Body of pancreas (tissue), 4 donors: ENCODE measurements around the gene TAS2R50. TPM values are rescaled to one million over a fixed set of nuclear protein-coding genes. Genes with fewer than 3 reads are reported as not detected.

ENCODE experiments used
- ATAC-seq: fragments of 150-250 bp; one replicate; pipeline ENCODE4 v1.9.1; 2016
- DNase-seq, 4 donors: peaks; one replicate each; pipeline ENCODE4 v3.0.0-alpha.2; 2019
- H3K27ac ChIP-seq, 4 donors: fragments of 200-600 bp; sonication (generic); 1 replicate in 3 of 4; 2 replicates in 1 of 4; pipeline versions ENCODE4 v1.5.1 to v1.6.1; 2016 to 2019; ENCODE audit warnings: mild to moderate bottlenecking in 1 of 4, mixed read lengths in 1 of 4, moderate library complexity in 1 of 4
- H3K27me3 ChIP-seq, 2 donors: fragments of 200-600 bp; sonication (generic); one replicate each; pipeline ENCODE4 v1.6.0; 2016; ENCODE audit warnings: mild to moderate bottlenecking in 1 of 2
- H3K36me3 ChIP-seq, 2 donors: fragments of 200-600 bp; sonication (generic); replicated peaks in 1 of 2; 2 replicates each; pipeline ENCODE4 v1.5.1; 2016; ENCODE audit warnings: low read depth in 2 of 2; ENCODE audit not compliant: insufficient read depth in 1 of 2
- H3K4me1 ChIP-seq: fragments of 200-600 bp; sonication (generic); one replicate; pipeline ENCODE4 v1.6.0; 2016
- H3K4me3 ChIP-seq, 2 donors: fragments of 200-600 bp; sonication (generic); 1 replicate in 1 of 2; 2 replicates in 1 of 2; pipeline ENCODE4 v1.5.1; 2016 to 2019
- H3K9me3 ChIP-seq, 3 donors: fragments of 200-600 bp; sonication (generic); 1 replicate in 2 of 3; 2 replicates in 1 of 3; pipeline ENCODE4 v1.5.1; 2016
- POLR2A ChIP-seq, 3 donors: fragments of 450-650 bp; IDR thresholded peaks; one replicate each; pipeline ENCODE4 v1.6.1; 2016; ENCODE audit warnings: antibody characterized with exemption in 3 of 3, mild to moderate bottlenecking in 2 of 3
- whole genome bisulfite sequencing, 2 donors: methylation state at CpG; one replicate each; pipeline ENCODE4 v1.1.5; 2017; 5-methylcytosine and 5-hydroxymethylcytosine counted together
- intact Hi-C: fragments of 100-400 bp; cut with DNase I; formaldehyde crosslinking; loops from one replicate; pipeline ENCODE4 v1.15.1; 2023
- total RNA-seq, 2 donors: library from RNA; depleted of rRNA; stranded (reverse); fragments of >200 nt; gene quantifications; one replicate each; pipeline ENCODE4 v1.1.0, GENCODE V29; 2016
- TF ChIP-seq, protein P1 (sequence below), 7 experiments: fragments of 450-650 bp in 4 of 7; fragments of 200-600 bp in 3 of 7; sonication (generic) in 3 of 7; IDR thresholded peaks; one replicate each; pipeline ENCODE4 v1.5.1; 2016 to 2019; ENCODE audit warnings: antibody characterized with exemption in 7 of 7

Gene TAS2R50
- total RNA-seq, 2 donors from 2014 or later = 3.1 to 3.3 TPM

DNA sequence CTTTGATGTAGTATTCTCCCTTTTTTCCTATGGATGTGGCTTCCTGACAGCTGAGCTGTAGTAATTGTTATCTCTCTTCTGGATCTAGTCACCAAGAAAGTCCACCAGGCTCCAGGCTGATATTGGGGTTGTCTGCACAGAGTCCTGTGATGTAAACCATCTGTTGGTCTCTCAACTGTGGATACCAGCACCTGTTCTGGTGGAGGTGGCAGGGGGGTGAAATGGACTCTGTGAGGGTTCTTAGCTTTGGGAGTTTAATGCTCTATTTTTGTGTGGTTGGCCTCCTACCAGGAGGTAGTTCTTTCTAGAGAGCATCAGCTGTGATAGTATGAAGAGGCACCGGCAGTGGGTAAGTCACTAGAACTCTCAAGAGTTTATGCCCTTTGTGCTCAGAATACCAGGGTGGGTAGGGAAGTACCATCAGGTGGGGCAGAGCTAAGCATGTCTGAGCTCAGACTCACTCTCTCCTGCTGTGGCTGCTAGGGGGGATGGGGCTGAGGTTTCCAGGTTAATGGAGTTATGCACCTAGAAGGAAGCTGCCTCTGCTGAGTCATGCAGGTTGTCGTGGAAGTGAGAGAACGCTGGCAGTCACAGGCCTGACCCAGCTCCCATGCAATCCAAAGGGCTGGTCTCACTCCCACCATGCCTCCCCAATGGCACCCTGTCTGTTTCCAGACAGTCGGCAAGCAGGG lies 44.6 kb downstream of the TAS2R50 start:
- Histone ChIP-seq H3K36me3 (no peaks in the 10 kb centered on the region), H3K4me1 (no peaks in the 10 kb centered on the region), H3K27ac (no peak overlapping the region), H3K9me3 (no peaks in the 10 kb centered on the region), H3K27me3 (no peaks in the 10 kb centered on the region), H3K4me3 (no peak overlapping the region)
- peak in 1 of 4 donors; percentile 4 for DNase-seq
- intact Hi-C loops = no loop called here
- TF ChIP-seq POLR2A (IDR thresholded peaks at IDR 0.05) = no peak
- TF ChIP-seq, protein P1, sequence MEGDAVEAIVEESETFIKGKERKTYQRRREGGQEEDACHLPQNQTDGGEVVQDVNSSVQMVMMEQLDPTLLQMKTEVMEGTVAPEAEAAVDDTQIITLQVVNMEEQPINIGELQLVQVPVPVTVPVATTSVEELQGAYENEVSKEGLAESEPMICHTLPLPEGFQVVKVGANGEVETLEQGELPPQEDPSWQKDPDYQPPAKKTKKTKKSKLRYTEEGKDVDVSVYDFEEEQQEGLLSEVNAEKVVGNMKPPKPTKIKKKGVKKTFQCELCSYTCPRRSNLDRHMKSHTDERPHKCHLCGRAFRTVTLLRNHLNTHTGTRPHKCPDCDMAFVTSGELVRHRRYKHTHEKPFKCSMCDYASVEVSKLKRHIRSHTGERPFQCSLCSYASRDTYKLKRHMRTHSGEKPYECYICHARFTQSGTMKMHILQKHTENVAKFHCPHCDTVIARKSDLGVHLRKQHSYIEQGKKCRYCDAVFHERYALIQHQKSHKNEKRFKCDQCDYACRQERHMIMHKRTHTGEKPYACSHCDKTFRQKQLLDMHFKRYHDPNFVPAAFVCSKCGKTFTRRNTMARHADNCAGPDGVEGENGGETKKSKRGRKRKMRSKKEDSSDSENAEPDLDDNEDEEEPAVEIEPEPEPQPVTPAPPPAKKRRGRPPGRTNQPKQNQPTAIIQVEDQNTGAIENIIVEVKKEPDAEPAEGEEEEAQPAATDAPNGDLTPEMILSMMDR (IDR thresholded peaks at IDR 0.05) = no peak
- WGBS, 2 donors = 76 to 100% methylated on average over 2 to 4 of the region's 4 CpGs
- ATAC-seq = no peak

DNA sequence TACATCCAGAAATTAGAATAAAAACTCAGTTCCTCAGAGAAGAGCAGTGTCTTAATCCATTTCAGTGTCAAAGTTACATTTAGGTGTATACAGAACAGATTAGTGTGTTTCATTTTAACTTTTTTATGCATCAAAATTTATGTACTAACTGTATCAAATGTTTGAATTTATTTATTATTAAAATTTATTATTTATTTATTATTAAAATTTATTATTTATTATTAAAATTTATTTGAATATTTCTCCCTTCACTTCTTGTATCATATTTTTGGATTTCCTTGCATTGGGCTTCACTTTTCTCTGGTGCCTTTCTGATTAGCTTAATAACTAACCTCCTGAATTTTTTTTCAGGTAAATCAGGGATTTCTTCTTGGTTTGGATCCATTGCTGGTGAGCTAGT lies 45.3 kb downstream of the TAS2R50 start:
- ATAC-seq (no peak), DNase-seq (no peak)
- Histone ChIP-seq H3K27ac (no peak overlapping the region), H3K4me1 (no peaks in the 10 kb centered on the region), H3K36me3 (no peaks in the 10 kb centered on the region), H3K4me3 (no peak overlapping the region), H3K9me3 (no peaks in the 10 kb centered on the region), H3K27me3 (no peaks in the 10 kb centered on the region)
- TF ChIP-seq, protein P1 (IDR thresholded peaks at IDR 0.05) = no peak
- TF ChIP-seq POLR2A (IDR thresholded peaks at IDR 0.05) = no peak
- intact Hi-C loops = no loop called here

DNA sequence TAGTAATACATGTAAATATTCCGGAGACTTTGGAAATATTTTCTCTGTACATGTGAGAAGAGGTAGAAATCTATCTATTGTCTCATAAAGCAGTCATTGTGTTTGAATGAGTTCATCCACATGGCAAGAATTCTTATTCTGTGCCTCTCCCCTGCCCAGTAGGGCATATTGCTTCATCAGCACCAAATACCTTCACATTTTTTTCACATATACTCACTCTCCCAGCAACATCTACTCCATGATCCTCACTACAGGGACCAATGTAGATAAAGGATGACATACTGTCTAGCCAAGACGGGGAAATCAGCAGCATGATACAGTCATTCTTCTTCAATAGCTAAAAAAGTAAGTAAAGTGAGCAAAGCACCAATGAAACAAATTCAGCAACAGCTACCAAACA lies 46.3 kb downstream of the TAS2R50 start:
- Histone ChIP-seq H3K36me3 (no peaks in the 10 kb centered on the region), H3K27ac (no peak overlapping the region), H3K27me3 (no peaks in the 10 kb centered on the region), H3K4me3 (no peak overlapping the region), H3K4me1 (no peaks in the 10 kb centered on the region), H3K9me3 (no peaks in the 10 kb centered on the region)
- no peak for DNase-seq
- no peak for ATAC-seq
- no peak for TF ChIP-seq POLR2A (IDR thresholded peaks at IDR 0.05)
- TF ChIP-seq, protein P1 (IDR thresholded peaks at IDR 0.05) = no peak
- WGBS, 2 donors = 95 to 97% methylated on average over 2 of the region's 2 CpGs
- intact Hi-C loops = no loop called here

DNA sequence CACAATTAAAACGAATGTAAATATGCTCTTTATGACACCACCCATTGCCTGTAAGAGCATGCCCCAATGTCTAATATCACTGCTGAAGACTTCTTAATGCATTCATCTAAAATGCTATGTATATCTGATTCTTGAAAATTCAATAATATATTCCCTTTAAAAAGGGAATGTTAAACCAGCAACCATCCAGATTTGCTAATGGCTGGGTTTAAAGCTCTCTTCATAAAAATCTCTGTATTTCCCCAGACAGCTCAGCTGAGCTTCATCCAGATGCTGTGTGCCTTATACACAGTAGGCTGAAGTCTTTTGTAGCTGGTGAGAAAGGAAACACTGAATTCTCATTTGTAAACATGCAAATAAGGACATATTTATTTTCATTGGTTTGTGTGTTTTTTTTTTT lies 47.5 kb downstream of the TAS2R50 start, which contains the start of gene TAS2R14:
TSS of gene TAS2R14 (minus strand) at position 101 of the 400 bp plus-strand sequence. CDS start at position 45, 56 bp downstream.
- H3K4me3 ChIP-seq = no peak within 1 kb of the TSS
- H3K27ac ChIP-seq = no peak within 1 kb of the TSS
- DNase-seq (no peak), ATAC-seq (no peak)
- H3K36me3 ChIP-seq = no peaks in the 10 kb centered on the region
- TF ChIP-seq, protein P1 (IDR thresholded peaks at IDR 0.05) = no peak
- TF ChIP-seq POLR2A (IDR thresholded peaks at IDR 0.05) = no peak
- no peaks in the 10 kb centered on the region for H3K4me1 ChIP-seq
- no peaks in the 10 kb centered on the region for H3K9me3 ChIP-seq
- intact Hi-C loops = no loop called here
- 71% methylated on average over 1 of the region's 1 CpG for WGBS, 2 donors
- H3K27me3 ChIP-seq = no peaks in the 10 kb centered on the region

DNA sequence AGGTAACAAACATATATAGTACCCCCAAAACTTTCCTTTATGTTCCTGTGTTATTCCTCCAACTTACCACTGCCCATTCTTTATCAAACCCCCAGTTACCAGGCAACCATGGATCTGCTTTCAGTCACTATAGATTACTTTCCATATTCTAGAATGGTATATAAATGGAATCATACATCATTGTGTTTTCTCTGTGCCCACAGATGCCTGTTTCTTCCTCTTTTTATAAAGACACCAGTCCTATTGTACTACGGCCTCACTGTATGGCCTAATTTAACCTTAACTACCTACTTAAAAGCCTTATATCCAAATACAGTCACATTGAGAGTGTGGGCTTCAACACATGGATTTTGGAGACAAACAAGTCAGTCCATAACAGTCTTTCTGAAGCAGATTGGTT lies 50.2 kb downstream of the TAS2R50 start:
- no peaks in the 10 kb centered on the region for H3K4me1 ChIP-seq
- H3K27ac ChIP-seq = no peak overlapping the region
- TF ChIP-seq POLR2A (IDR thresholded peaks at IDR 0.05) = no peak
- TF ChIP-seq, protein P1 (IDR thresholded peaks at IDR 0.05) = no peak
- no peaks in the 10 kb centered on the region for H3K9me3 ChIP-seq
- H3K4me3 ChIP-seq = no peak overlapping the region
- no peaks in the 10 kb centered on the region for H3K36me3 ChIP-seq
- intact Hi-C loops = no loop called here
- 88 to 89% methylated on average over 1 of the region's 1 CpG for whole genome bisulfite sequencing, 2 donors
- DNase-seq = no peak
- H3K27me3 ChIP-seq = no peaks in the 10 kb centered on the region
- ATAC-seq = no peak
